Breast epithelium (tissue), 4 donors: ENCODE results near the gene ARF3. TPM values are rescaled to one million over a fixed set of nuclear protein-coding genes. Genes with fewer than 3 reads are reported as not detected.

ENCODE experiments used
- DNase-seq, 2 donors: peaks; one replicate each; pipeline ENCODE4 v3.0.0-alpha.2; 2019; ENCODE audit warnings: low spot score in 2 of 2
- H3K27ac ChIP-seq, 2 donors: fragments of 200-600 bp; sonication (generic) in 1 of 2; one replicate each; pipeline ENCODE4 v1.5.1; 2016 to 2019; ENCODE audit warnings: mild to moderate bottlenecking in 1 of 2
- H3K27me3 ChIP-seq, 2 donors: fragments of 200-600 bp; sonication (generic) in 1 of 2; one replicate each; pipeline versions ENCODE4 v1.5.1 to v1.6.0; 2017 to 2019; ENCODE audit warnings: control low read depth in 1 of 2, mild to moderate bottlenecking in 1 of 2
- H3K36me3 ChIP-seq: fragments of 200-600 bp; one replicate; pipeline ENCODE4 v1.5.1; 2019
- H3K4me1 ChIP-seq, 2 donors: fragments of 200-600 bp; sonication (generic); one replicate each; pipeline ENCODE4 v1.5.1; 2016 to 2019; ENCODE audit warnings: control low read depth in 1 of 2
- H3K4me3 ChIP-seq, 3 donors: fragments of 200-600 bp; sonication (generic); 1 replicate in 2 of 3; 2 replicates in 1 of 3; pipeline ENCODE4 v1.5.1; 2016 to 2019; ENCODE audit warnings: mild to moderate bottlenecking in 3 of 3, moderate library complexity in 2 of 3
- H3K9me3 ChIP-seq, 2 donors: fragments of 200-600 bp; sonication (generic) in 1 of 2; one replicate each; pipeline ENCODE4 v1.5.1; 2016 to 2019; ENCODE audit warnings: control low read depth in 1 of 2
- CTCF ChIP-seq, 3 donors: fragments of 450-650 bp; IDR thresholded peaks; one replicate each; pipeline ENCODE4 v1.5.1; 2016 to 2017; ENCODE audit warnings: antibody characterized with exemption in 3 of 3, mild to moderate bottlenecking in 3 of 3, moderate library complexity in 3 of 3
- POLR2A ChIP-seq: fragments of 450-650 bp; IDR thresholded peaks from one replicate; pipeline ENCODE4 v1.6.1; 2016; ENCODE audit warnings: antibody characterized with exemption, mild to moderate bottlenecking, moderate library complexity
- POLR2AphosphoS5 ChIP-seq, 3 donors: sonication (generic); formaldehyde crosslinking; IDR thresholded peaks; one replicate each; pipeline ENCODE4 v1.6.1; 2017; ENCODE audit warnings: antibody characterized with exemption in 3 of 3
- intact Hi-C: fragments of 100-400 bp; cut with DNase I; formaldehyde crosslinking; loops from one replicate; pipeline ENCODE4 v1.15.1; 2023; ENCODE audit warnings: low total_unique reads
- total RNA-seq, 3 donors: library from RNA; depleted of rRNA; stranded (reverse); fragments of >200 nt; gene quantifications; one replicate each; pipeline ENCODE4 v1.1.0, GENCODE V29; 2016

Gene ARF3
- total RNA-seq, 3 donors from 2014 or later = 65.2 to 86.2 (median 75.2) TPM

GRCh38 chr12:48943221-48943620 is 14.1 kb downstream of the ARF3 start:
- H3K27me3 ChIP-seq = no peaks in the 10 kb centered on the region
- no peaks in the 10 kb centered on the region for H3K4me1 ChIP-seq
- H3K9me3 ChIP-seq = no peaks in the 10 kb centered on the region
- TF ChIP-seq CTCF (IDR thresholded peaks at IDR 0.05) = no peak
- TF ChIP-seq POLR2A = no peak
- no peak for TF ChIP-seq POLR2AphosphoS5 (IDR thresholded peaks at IDR 0.05)
- no peak overlapping the region for H3K27ac ChIP-seq
- intact Hi-C loops = no loop called here
- DNase-seq = no peak
- no peak overlapping the region for H3K4me3 ChIP-seq
- no peaks in the 10 kb centered on the region for H3K36me3 ChIP-seq

GRCh38 chr12:48940181-48940580 is 17.1 kb downstream of the ARF3 start:
- DNase-seq = no peak
- Histone ChIP-seq H3K4me3 (no peak overlapping the region), H3K4me1 (no peaks in the 10 kb centered on the region), H3K27ac (no peak overlapping the region), H3K9me3 (no peaks in the 10 kb centered on the region), H3K27me3 (no peaks in the 10 kb centered on the region), H3K36me3 (no peaks in the 10 kb centered on the region)
- TF ChIP-seq POLR2A = no peak
- no peak for TF ChIP-seq POLR2AphosphoS5 (IDR thresholded peaks at IDR 0.05)
- TF ChIP-seq CTCF (IDR thresholded peaks at IDR 0.05) = no peak
- intact Hi-C loops = no loop called here

GRCh38 chr12:48938805-48939204 is 18.5 kb downstream of the ARF3 start:
- no peak for TF ChIP-seq CTCF (IDR thresholded peaks at IDR 0.05)
- TF ChIP-seq POLR2AphosphoS5 (IDR thresholded peaks at IDR 0.05) = no peak
- TF ChIP-seq POLR2A = no peak
- Histone ChIP-seq H3K36me3 (no peaks in the 10 kb centered on the region), H3K27me3 (no peaks in the 10 kb centered on the region), H3K4me1 (no peaks in the 10 kb centered on the region), H3K4me3 (no peak overlapping the region), H3K9me3 (no peaks in the 10 kb centered on the region), H3K27ac (no peak overlapping the region)
- intact Hi-C loops = no loop called here
- no peak for DNase-seq

GRCh38 chr12:48937170-48937569 is 20.1 kb downstream of the ARF3 start:
- Histone ChIP-seq H3K27me3 (no peaks in the 10 kb centered on the region), H3K36me3 (no peaks in the 10 kb centered on the region), H3K9me3 (no peaks in the 10 kb centered on the region), H3K4me1 (no peaks in the 10 kb centered on the region), H3K27ac (no peak overlapping the region), H3K4me3 (no peak overlapping the region)
- DNase-seq = no peak
- TF ChIP-seq POLR2AphosphoS5 (IDR thresholded peaks at IDR 0.05) (no peak), CTCF (IDR thresholded peaks at IDR 0.05) (no peak), POLR2A (no peak)
- intact Hi-C loops = no loop called here

GRCh38 chr12:48936379-48936979 is 20.8 kb downstream of the ARF3 start:
- peak; percentile 24 to 66 for DNase-seq
- no peak overlapping the region for H3K27ac ChIP-seq
- no peaks in the 10 kb centered on the region for H3K36me3 ChIP-seq
- intact Hi-C loops = no loop called here
- no peaks in the 10 kb centered on the region for H3K4me1 ChIP-seq
- TF ChIP-seq CTCF (IDR thresholded peaks at IDR 0.05) (peak; percentile 21 to 59 (median 54)), POLR2AphosphoS5 (IDR thresholded peaks at IDR 0.05) (no peak)
- no peaks in the 10 kb centered on the region for H3K27me3 ChIP-seq
- no peaks in the 10 kb centered on the region for H3K9me3 ChIP-seq
- H3K4me3 ChIP-seq = no peak overlapping the region
